Hypothalamus (tissue), 51 donors: ENCODE data around the gene DKK1.

Experiments
- DNase-seq, 51 donors: peaks; one replicate each; lab custom pipeline; 2025; lab: John Stamatoyannopoulos, UW

Gene DKK1

GRCh38 chr10:52316500-52316899 lies 2.4 kb downstream of the DKK1 start:
- DNase-seq = no peak

DNA sequence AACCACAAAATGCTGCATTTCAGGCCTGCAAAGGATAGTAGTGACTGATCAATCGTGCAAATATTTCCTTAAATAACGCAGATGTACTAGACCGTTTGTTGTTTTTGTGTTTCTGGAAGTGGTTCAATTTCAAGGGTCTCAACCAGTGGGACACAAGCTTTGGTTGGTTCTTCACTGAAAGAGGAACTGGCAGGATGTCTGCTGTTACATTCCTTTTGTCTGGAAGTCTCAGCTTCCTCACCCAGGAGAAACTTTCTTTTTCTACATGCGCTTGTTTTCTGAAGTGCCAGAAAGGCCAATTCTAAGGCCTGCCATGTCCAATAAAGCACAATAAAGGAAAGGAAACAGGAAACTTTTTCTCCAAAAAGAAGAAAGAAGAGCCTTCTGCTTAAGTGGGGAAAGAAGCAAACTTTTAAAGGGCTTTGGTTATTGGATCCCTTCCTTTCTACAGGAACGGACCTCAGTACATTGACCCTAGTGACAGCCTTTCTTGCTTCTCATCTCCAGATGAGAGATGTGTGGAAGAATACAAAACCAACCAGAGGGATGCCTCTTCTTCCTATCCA lies 4.1 kb downstream of the DKK1 start:
- DNase-seq = no peak

DNA sequence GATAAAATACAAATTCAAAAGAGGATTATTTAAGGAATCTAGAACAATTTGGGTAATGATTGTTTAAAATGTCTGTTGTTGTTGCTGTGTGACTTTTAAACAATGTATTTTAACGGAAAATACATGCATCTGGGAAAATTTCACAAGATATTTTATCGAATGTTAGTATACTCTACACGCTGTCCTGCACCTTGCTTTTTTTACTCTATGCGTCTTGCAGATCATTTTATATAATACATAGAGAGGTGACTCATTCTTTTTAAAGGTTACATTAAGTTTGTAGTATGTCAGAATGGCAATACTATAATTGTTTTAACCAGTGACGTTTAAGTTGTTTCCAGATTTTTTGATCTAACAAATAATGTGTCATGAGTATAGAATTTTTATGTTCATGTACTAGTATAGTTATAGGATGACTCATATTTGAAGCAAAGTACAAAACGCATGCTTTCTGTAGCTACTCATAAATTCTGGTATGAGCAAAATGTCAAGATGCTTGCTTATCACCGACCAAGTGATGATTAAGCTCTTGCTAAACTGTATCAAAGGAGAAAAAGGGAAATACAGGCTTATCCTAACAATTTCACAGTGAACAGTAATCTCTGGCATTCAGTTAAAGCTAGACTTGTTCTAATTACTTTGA lies 4.9 kb downstream of the DKK1 start:
- DNase-seq = no peak

DNA sequence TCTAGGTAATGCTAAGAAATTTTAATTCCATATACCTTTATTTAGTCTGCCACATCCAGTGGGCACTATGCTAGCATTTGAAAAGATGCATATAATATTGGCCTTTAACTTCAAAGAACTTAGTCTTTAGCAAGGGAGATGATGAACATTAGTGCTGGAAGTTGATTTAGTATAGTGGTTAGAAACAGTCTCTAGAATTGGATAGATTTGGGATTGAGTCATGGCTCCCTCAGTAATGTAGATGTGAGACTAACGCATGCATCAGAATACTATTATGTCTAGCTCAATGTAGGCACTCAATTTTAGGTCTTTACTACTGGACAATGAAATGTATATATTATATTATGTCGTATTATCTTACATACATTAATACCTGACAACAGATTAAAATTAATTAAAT lies 5.8 kb downstream of the DKK1 start:
- no peak for DNase-seq

DNA sequence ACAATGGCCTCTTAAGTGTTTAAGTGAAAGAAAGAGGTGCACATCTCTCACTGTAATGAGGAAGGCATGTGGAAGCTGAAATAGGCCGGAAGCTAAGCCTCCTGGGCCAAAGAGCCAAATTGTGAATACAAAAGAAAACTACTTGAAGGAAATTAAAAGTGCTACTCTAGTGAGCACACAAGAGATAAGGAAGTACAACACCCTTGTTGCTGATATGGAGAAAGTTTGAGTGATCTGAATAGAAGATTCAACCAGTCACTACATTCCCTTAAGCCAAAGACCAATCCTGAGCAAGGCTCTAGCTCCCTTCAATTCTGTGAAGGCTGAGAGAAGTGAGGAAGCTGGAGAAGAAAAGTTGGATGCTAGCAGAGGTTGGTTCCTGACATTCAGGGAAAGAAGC lies 8.2 kb downstream of the DKK1 start:
- DNase-seq = no peak

- DNase-seq = no peak
Measured at GRCh38 chr10:52322936-52323335, 8.9 kb downstream of the DKK1 start.

GRCh38 chr10:52326382-52326781 lies 12.3 kb downstream of the DKK1 start:
- DNase-seq = no peak

GRCh38 chr10:52331638-52332364 lies 17.7 kb downstream of the DKK1 start:
- DNase-seq = no peak

DNA sequence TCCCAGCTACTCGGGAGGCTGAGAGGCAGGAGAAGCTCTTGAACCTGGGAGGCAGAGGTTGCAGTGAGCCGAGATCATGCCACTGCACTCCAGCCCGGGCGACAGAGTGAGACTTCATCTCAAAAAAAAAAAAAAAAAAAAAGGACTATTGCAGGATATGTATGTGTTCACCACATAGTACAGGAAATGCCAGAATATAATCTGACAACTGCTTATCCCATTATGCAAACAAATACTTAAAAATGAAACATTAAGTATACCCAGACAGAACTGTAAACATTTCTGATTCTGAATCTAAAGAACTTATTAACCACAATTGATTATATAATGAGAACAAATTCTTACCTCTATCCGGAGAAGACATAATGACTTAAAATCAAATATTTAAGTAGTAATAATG lies 18.7 kb downstream of the DKK1 start:
- DNase-seq = no peak

- no peak for DNase-seq
Measured at GRCh38 chr10:52334595-52334994, 20.5 kb downstream of the DKK1 start.

DNA sequence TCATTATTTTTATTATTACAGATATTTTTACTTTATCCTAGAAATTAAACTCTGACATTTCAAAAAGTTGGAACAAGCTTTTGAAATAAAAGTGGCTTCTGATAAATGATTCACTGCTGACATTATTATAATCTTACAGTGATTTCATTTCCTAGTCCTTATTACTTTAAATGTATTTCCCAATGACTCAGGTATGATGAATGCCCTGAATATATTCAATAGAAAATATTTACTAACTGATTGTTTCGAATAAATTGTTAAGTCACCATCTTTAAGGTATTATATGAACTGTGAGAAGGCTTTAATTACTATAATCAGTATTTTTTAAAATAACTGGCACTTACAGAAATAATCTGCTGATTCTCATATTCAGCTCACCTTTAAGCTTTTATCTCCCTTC lies 21.6 kb downstream of the DKK1 start:
- DNase-seq = no peak

DNA sequence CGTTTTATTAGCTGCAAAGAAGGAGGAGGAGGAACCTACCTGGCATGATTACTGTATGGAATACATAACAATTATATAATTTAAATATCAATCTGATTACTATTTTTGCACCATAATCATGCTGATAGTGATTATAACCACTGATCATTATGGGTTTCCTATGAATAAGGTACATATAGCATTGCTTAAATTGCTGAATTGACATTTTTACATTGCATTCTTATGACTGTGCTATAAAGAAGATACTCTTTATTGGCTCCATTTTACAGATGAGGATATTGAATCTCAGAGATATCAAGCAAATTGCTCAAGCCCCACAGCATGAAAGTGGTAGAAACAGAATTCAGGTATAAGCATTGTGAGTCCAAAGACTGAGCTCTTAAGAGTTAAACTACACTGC lies 23.1 kb downstream of the DKK1 start:
- DNase-seq = no peak

DNA sequence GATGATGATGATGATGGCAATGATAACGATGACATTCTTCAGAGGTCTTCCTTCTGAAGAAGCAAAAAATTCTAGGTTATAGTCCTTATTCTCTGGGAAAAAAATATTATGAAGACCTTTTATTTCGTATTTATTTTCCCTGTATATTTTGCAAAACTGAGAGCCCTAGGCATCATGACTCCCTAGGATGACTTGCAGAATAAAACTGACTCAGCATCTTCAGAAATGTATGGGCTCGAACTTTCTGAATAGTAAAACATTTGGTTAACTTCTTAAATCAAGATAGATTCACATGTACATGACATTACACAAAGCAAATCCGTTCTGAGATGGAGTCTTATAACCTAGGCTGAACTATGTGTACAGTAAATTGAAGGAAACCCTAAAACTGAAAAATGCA lies 29.4 kb downstream of the DKK1 start:
- DNase-seq = no peak

GRCh38 chr10:52346394-52347326 lies 32.6 kb downstream of the DKK1 start:
- DNase-seq = no peak

DNA sequence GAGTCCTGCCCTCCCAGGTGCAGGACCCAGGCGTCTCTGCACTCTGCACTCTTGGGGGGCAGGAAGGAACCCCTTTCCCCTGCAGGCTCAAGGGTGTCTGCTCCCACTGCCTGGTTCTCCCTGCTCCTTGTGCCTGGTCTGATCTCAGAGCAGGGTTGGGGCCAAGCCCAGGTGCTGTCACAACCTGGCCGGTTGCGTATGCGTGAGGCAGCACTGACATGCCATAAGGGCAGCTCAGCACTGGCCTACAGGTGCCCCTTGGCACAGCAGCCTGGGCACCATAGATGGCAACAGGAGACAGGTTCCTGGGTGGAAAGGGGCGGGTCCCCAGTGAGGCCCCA lies 33.2 kb downstream of the DKK1 start:
- peak in 1 of 51 donors; percentile 0 for DNase-seq

DNA sequence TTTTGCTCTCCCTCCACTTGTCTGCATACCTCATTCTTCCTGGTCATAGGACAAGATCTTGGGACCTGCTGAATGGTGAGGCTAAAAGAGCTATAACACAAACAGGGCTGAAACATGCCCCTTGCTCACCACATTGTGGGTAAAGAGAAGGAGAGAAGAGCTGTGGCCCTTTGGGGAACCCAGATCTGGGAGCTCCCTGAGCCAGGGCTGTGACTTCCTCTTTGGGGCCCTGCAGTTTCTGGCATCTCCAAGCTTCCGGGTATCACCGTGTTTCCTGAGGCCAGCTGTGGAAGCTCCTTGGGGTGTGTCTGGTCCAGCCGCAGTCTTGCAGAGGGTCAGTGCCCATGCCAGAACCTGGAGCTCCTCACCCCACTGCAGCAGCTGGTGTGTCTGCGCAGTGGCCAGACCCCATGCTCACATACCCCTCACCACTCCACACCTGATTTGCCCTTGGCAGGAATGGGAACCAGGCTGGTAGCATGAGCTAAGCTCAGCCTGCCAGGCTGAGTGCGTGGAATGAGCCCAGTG lies 34.0 kb downstream of the DKK1 start:
- peak in 1 of 51 donors; percentile 1 for DNase-seq

- no peak for DNase-seq
Measured at GRCh38 chr10:52351914-52352330, 37.8 kb downstream of the DKK1 start.

- no peak for DNase-seq
Measured at GRCh38 chr10:52353205-52353604, 39.1 kb downstream of the DKK1 start.

GRCh38 chr10:52353960-52354394 lies 39.9 kb downstream of the DKK1 start:
- no peak for DNase-seq

GRCh38 chr10:52357971-52358370 lies 43.9 kb downstream of the DKK1 start:
- no peak for DNase-seq

DNA sequence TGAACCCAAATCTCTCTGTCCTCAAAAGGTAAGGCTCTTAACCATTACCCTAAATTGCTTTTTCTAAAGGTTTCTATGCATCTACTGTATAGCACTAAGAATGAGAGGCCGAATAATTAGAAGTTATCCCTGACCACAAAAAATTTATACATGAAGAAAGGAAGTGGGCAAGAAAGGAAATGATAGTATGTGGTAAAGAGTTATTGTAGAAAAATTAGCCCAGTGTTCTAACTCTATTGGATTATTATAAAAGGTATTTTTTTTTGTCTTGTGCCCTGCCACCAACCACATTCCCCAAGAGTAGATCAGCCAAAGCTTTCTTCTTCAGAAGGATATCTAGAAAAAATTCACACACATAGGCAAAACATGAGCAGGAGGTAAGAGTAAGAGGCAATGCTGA lies 45.4 kb downstream of the DKK1 start:
- no peak for DNase-seq
